ENCODE results near the gene PTPN5. TPM values are rescaled to one million over a fixed set of nuclear protein-coding genes. Genes with fewer than 3 reads are reported as not detected.

PTPN5 gene
- total and polyA plus RNA-seq, 2 donors: 0.09 to 0.46 TPM

GRCh38 chr11:18710545-18710944 is 81.1 kb downstream of the PTPN5 start:
- H3K4me3 ChIP-seq (ENCODE audit: low read length in 2 of 2): no peak overlapping the region
- H3K27me3 ChIP-seq (ENCODE audit: control insufficient read depth in 2 of 2, insufficient read depth in 1 of 2, low read length in 1 of 2): peaks cover 6 to 39% of the 10 kb centered on the region in 2 donors
- peaks cover 3 to 12% of the 10 kb centered on the region in 2 donors for H3K4me1 ChIP-seq (ENCODE audit: control insufficient read depth in 2 of 2, insufficient read depth in 2 of 2, low read length in 2 of 2)
- H3K27ac ChIP-seq (ENCODE audit: low read depth in 1 of 2, low read length in 1 of 2): no peak overlapping the region
- no peaks in the 10 kb centered on the region for H3K36me3 ChIP-seq (ENCODE audit: control insufficient read depth in 2 of 2, insufficient read depth in 2 of 2, low read length in 1 of 2)
- DNase-seq (ENCODE audit: low read depth in 6 of 9, low spot score in 9 of 9): no peak
- WGBS: 92% methylated on average over 5 of the region's 5 CpGs
- H3K9me3 ChIP-seq (ENCODE audit: control insufficient read depth in 2 of 2, insufficient read depth in 1 of 2, low read length in 1 of 2): peaks cover 0 to 3% of the 10 kb centered on the region in 2 donors

GRCh38 chr11:18709414-18709813 is 82.2 kb downstream of the PTPN5 start:
- Histone ChIP-seq H3K4me3 (ENCODE audit: low read length in 2 of 2) (no peak overlapping the region), H3K27me3 (ENCODE audit: control insufficient read depth in 2 of 2, insufficient read depth in 1 of 2, low read length in 1 of 2) (peaks cover 6 to 50% of the 10 kb centered on the region in 2 donors), H3K9me3 (ENCODE audit: control insufficient read depth in 2 of 2, insufficient read depth in 1 of 2, low read length in 1 of 2) (peaks cover 0 to 3% of the 10 kb centered on the region in 2 donors), H3K27ac (ENCODE audit: low read depth in 1 of 2, low read length in 1 of 2) (no peak overlapping the region), H3K36me3 (ENCODE audit: control insufficient read depth in 2 of 2, insufficient read depth in 2 of 2, low read length in 1 of 2) (no peaks in the 10 kb centered on the region), H3K4me1 (ENCODE audit: control insufficient read depth in 2 of 2, insufficient read depth in 2 of 2, low read length in 2 of 2) (peaks cover 3 to 12% of the 10 kb centered on the region in 2 donors)
- no peak for DNase-seq (ENCODE audit: low read depth in 6 of 9, low spot score in 9 of 9)
- WGBS: 98% methylated on average over 4 of the region's 4 CpGs

GRCh38 chr11:18707811-18708340 is 83.7 kb downstream of the PTPN5 start:
- no peak for DNase-seq (ENCODE audit: low read depth in 6 of 9, low spot score in 9 of 9)
- 96% methylated on average over 12 of the region's 12 CpGs for WGBS
- Histone ChIP-seq H3K27ac (ENCODE audit: low read depth in 1 of 2, low read length in 1 of 2) (no peak overlapping the region), H3K9me3 (ENCODE audit: control insufficient read depth in 2 of 2, insufficient read depth in 1 of 2, low read length in 1 of 2) (no peaks in the 10 kb centered on the region), H3K4me3 (ENCODE audit: low read length in 2 of 2) (no peak overlapping the region), H3K36me3 (ENCODE audit: control insufficient read depth in 2 of 2, insufficient read depth in 2 of 2, low read length in 1 of 2) (no peaks in the 10 kb centered on the region), H3K4me1 (ENCODE audit: control insufficient read depth in 2 of 2, insufficient read depth in 2 of 2, low read length in 2 of 2) (peaks cover 3 to 12% of the 10 kb centered on the region in 2 donors), H3K27me3 (ENCODE audit: control insufficient read depth in 2 of 2, insufficient read depth in 1 of 2, low read length in 1 of 2) (peaks cover 6 to 57% of the 10 kb centered on the region in 2 donors)

GRCh38 chr11:18706330-18707243 is 85.0 kb downstream of the PTPN5 start:
- H3K27ac ChIP-seq (ENCODE audit: low read depth in 1 of 2, low read length in 1 of 2): no peak overlapping the region
- H3K9me3 ChIP-seq (ENCODE audit: control insufficient read depth in 2 of 2, insufficient read depth in 1 of 2, low read length in 1 of 2): no peaks in the 10 kb centered on the region
- peak in 3 of 9 donors; percentile 35 to 67 (median 55) for DNase-seq (ENCODE audit: low read depth in 6 of 9, low spot score in 9 of 9)
- peaks cover 0 to 5% of the 10 kb centered on the region in 2 donors for H3K36me3 ChIP-seq (ENCODE audit: control insufficient read depth in 2 of 2, insufficient read depth in 2 of 2, low read length in 1 of 2)
- H3K4me3 ChIP-seq (ENCODE audit: low read length in 2 of 2): peak overlapping the region; percentile 14 to 49
- 7% methylated on average over 34 of the region's 34 CpGs for WGBS
- peaks cover 6 to 57% of the 10 kb centered on the region in 2 donors for H3K27me3 ChIP-seq (ENCODE audit: control insufficient read depth in 2 of 2, insufficient read depth in 1 of 2, low read length in 1 of 2)
- peaks cover 3 to 12% of the 10 kb centered on the region in 2 donors for H3K4me1 ChIP-seq (ENCODE audit: control insufficient read depth in 2 of 2, insufficient read depth in 2 of 2, low read length in 2 of 2)

- WGBS: 3% methylated on average over 46 of the region's 46 CpGs
- peaks cover 3 to 12% of the 10 kb centered on the region in 2 donors for H3K4me1 ChIP-seq (ENCODE audit: control insufficient read depth in 2 of 2, insufficient read depth in 2 of 2, low read length in 2 of 2)
- H3K27ac ChIP-seq (ENCODE audit: low read depth in 1 of 2, low read length in 1 of 2): no peak overlapping the region
- H3K27me3 ChIP-seq (ENCODE audit: control insufficient read depth in 2 of 2, insufficient read depth in 1 of 2, low read length in 1 of 2): peaks cover 6 to 57% of the 10 kb centered on the region in 2 donors
- peaks cover 0 to 7% of the 10 kb centered on the region in 2 donors for H3K36me3 ChIP-seq (ENCODE audit: control insufficient read depth in 2 of 2, insufficient read depth in 2 of 2, low read length in 1 of 2)
- no peaks in the 10 kb centered on the region for H3K9me3 ChIP-seq (ENCODE audit: control insufficient read depth in 2 of 2, insufficient read depth in 1 of 2, low read length in 1 of 2)
- no peak for DNase-seq (ENCODE audit: low read depth in 6 of 9, low spot score in 9 of 9)
- peak overlapping the region; percentile 20 to 49 for H3K4me3 ChIP-seq (ENCODE audit: low read length in 2 of 2)
Observed at GRCh38 chr11:18705651-18706281, 85.8 kb downstream of the PTPN5 start.

GRCh38 chr11:18704698-18705097 is 86.9 kb downstream of the PTPN5 start:
- Histone ChIP-seq H3K36me3 (ENCODE audit: control insufficient read depth in 2 of 2, insufficient read depth in 2 of 2, low read length in 1 of 2) (peaks cover 0 to 7% of the 10 kb centered on the region in 2 donors), H3K9me3 (ENCODE audit: control insufficient read depth in 2 of 2, insufficient read depth in 1 of 2, low read length in 1 of 2) (no peaks in the 10 kb centered on the region), H3K27ac (ENCODE audit: low read depth in 1 of 2, low read length in 1 of 2) (no peak overlapping the region), H3K4me1 (ENCODE audit: control insufficient read depth in 2 of 2, insufficient read depth in 2 of 2, low read length in 2 of 2) (peaks cover 3 to 18% of the 10 kb centered on the region in 2 donors), H3K27me3 (ENCODE audit: control insufficient read depth in 2 of 2, insufficient read depth in 1 of 2, low read length in 1 of 2) (peaks cover 6 to 55% of the 10 kb centered on the region in 2 donors), H3K4me3 (ENCODE audit: low read length in 2 of 2) (no peak overlapping the region)
- 90% methylated on average over 1 of the region's 1 CpG for WGBS
- DNase-seq (ENCODE audit: low read depth in 6 of 9, low spot score in 9 of 9): no peak

GRCh38 chr11:18704045-18704645 is 87.5 kb downstream of the PTPN5 start:
- Histone ChIP-seq H3K4me1 (ENCODE audit: control insufficient read depth in 2 of 2, insufficient read depth in 2 of 2, low read length in 2 of 2) (peaks cover 9 to 24% of the 10 kb centered on the region in 2 donors), H3K9me3 (ENCODE audit: control insufficient read depth in 2 of 2, insufficient read depth in 1 of 2, low read length in 1 of 2) (no peaks in the 10 kb centered on the region), H3K4me3 (ENCODE audit: low read length in 2 of 2) (no peak overlapping the region), H3K27ac (ENCODE audit: low read depth in 1 of 2, low read length in 1 of 2) (no peak overlapping the region), H3K36me3 (ENCODE audit: control insufficient read depth in 2 of 2, insufficient read depth in 2 of 2, low read length in 1 of 2) (peaks cover 0 to 7% of the 10 kb centered on the region in 2 donors), H3K27me3 (ENCODE audit: control insufficient read depth in 2 of 2, insufficient read depth in 1 of 2, low read length in 1 of 2) (peaks cover 6 to 51% of the 10 kb centered on the region in 2 donors)
- no peak for DNase-seq (ENCODE audit: low read depth in 6 of 9, low spot score in 9 of 9)
- 84% methylated on average over 5 of the region's 5 CpGs for WGBS

GRCh38 chr11:18703001-18703763 is 88.4 kb downstream of the PTPN5 start:
- DNase-seq (ENCODE audit: low read depth in 6 of 9, low spot score in 9 of 9): no peak
- Histone ChIP-seq H3K27ac (ENCODE audit: low read depth in 1 of 2, low read length in 1 of 2) (no peak overlapping the region), H3K27me3 (ENCODE audit: control insufficient read depth in 2 of 2, insufficient read depth in 1 of 2, low read length in 1 of 2) (peaks cover 6 to 46% of the 10 kb centered on the region in 2 donors), H3K9me3 (ENCODE audit: control insufficient read depth in 2 of 2, insufficient read depth in 1 of 2, low read length in 1 of 2) (no peaks in the 10 kb centered on the region), H3K4me1 (ENCODE audit: control insufficient read depth in 2 of 2, insufficient read depth in 2 of 2, low read length in 2 of 2) (peaks cover 12 to 28% of the 10 kb centered on the region in 2 donors), H3K36me3 (ENCODE audit: control insufficient read depth in 2 of 2, insufficient read depth in 2 of 2, low read length in 1 of 2) (peaks cover 0 to 7% of the 10 kb centered on the region in 2 donors), H3K4me3 (ENCODE audit: low read length in 2 of 2) (no peak overlapping the region)
- 91% methylated on average over 2 of the region's 2 CpGs for WGBS
